GM12801 (cell line): ENCODE data around the gene WSB2.

Source experiments
- CTCF ChIP-seq: IDR thresholded peaks from one replicate; pipeline ENCODE4 v1.5.1; 2011; ENCODE audit warnings: control low read depth; ENCODE audit not compliant: insufficient read length; ENCODE audit errors: extremely low read depth

Gene WSB2

GRCh38 chr12:118102070-118102469, 41.1 kb upstream of the WSB2 start:
- no peak for TF ChIP-seq CTCF

GRCh38 chr12:118101051-118101450, 40.1 kb upstream of the WSB2 start:
- no peak for TF ChIP-seq CTCF

GRCh38 chr12:118098911-118099671, 38.1 kb upstream of the WSB2 start:
- TF ChIP-seq CTCF, result no peak

- TF ChIP-seq CTCF, result no peak
These were observed 37.4 kb upstream of the WSB2 start for GRCh38 chr12:118098401-118098800.

GRCh38 chr12:118094039-118094438, 33.1 kb upstream of the WSB2 start:
- no peak for TF ChIP-seq CTCF

- TF ChIP-seq CTCF, result no peak
These were observed 28.8 kb upstream of the WSB2 start for GRCh38 chr12:118089782-118090181.

GRCh38 chr12:118082161-118082560, 21.2 kb upstream of the WSB2 start:
- no peak for TF ChIP-seq CTCF
